ENCODE results near the gene METTL13. TPM values are rescaled to one million over a fixed set of nuclear protein-coding genes. Genes with fewer than 3 reads are reported as not detected.

METTL13 gene
- total RNA-seq, 1 experiment from 2014 or later = 41.9 TPM

DNA sequence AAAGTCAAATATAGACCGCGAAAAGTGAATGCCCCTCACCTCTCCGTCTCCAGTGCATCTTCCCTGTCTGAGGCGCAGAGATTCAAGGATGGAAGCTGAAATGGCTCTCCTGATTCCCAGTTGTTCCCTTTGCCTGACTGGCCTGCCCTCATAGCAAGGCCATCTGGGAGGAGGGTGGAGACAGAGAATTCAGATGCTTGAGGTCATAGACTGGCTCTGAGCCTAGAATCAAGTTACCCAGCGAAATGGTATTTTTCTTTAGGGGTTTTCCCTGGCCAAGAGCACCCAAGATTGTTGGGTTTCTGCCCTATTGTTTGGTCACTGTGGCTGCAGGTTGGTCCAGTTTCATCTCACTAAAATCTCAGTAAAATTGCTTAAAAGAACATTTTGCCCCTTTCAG is 7.2 kb downstream of the METTL13 start:
- Histone ChIP-seq H3K36me3 (ENCODE audit: control insufficient read depth, insufficient read depth, low read length) (peaks cover 29% of the 10 kb centered on the region), H3K4me1 (ENCODE audit: control insufficient read depth, insufficient read depth, low read length) (no peaks in the 10 kb centered on the region), H3K27ac (ENCODE audit: low read length) (no peak overlapping the region), H3K27me3 (ENCODE audit: control insufficient read depth, insufficient read depth, low read length) (no peaks in the 10 kb centered on the region), H3K4me3 (ENCODE audit: low read depth in 2 of 2, low read length in 2 of 2) (no peak overlapping the region), H3K9me3 (ENCODE audit: control insufficient read depth, insufficient read depth, low read depth, low read length) (no peaks in the 10 kb centered on the region)
- BruUV-seq (replicated peaks) = no TSS peak
- ATAC-seq (no peak), DNase-seq (ENCODE audit: low read depth, low spot score) (no peak)
- in situ Hi-C loops (cut with HindIII; ENCODE audit: low pct_unique_long_range_greater_than_20kb, low sequenced_read_pairs) = no loop called here
- intact Hi-C loops (cut with micrococcal nuclease; ENCODE audit: unreplicated experiment) = no loop called here
- ChIA-PET POLR2A (no interaction called here), CTCF (no interaction called here)
- TF ChIP-seq SIN3A (IDR thresholded peaks at IDR 0.05; ENCODE audit: borderline replicate concordance, insufficient read depth, low read depth, low read length) (no peak), TCF7L2 (IDR thresholded peaks at IDR 0.05; ENCODE audit: low read depth, low read length) (no peak), POLR2AphosphoS5 (IDR thresholded peaks at IDR 0.05; ENCODE audit: low read depth, low read length) (no peak)
- TF ChIP-seq, protein P1, sequence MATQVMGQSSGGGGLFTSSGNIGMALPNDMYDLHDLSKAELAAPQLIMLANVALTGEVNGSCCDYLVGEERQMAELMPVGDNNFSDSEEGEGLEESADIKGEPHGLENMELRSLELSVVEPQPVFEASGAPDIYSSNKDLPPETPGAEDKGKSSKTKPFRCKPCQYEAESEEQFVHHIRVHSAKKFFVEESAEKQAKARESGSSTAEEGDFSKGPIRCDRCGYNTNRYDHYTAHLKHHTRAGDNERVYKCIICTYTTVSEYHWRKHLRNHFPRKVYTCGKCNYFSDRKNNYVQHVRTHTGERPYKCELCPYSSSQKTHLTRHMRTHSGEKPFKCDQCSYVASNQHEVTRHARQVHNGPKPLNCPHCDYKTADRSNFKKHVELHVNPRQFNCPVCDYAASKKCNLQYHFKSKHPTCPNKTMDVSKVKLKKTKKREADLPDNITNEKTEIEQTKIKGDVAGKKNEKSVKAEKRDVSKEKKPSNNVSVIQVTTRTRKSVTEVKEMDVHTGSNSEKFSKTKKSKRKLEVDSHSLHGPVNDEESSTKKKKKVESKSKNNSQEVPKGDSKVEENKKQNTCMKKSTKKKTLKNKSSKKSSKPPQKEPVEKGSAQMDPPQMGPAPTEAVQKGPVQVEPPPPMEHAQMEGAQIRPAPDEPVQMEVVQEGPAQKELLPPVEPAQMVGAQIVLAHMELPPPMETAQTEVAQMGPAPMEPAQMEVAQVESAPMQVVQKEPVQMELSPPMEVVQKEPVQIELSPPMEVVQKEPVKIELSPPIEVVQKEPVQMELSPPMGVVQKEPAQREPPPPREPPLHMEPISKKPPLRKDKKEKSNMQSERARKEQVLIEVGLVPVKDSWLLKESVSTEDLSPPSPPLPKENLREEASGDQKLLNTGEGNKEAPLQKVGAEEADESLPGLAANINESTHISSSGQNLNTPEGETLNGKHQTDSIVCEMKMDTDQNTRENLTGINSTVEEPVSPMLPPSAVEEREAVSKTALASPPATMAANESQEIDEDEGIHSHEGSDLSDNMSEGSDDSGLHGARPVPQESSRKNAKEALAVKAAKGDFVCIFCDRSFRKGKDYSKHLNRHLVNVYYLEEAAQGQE (IDR thresholded peaks at IDR 0.05; ENCODE audit: insufficient read depth in 1 of 2, low read depth in 2 of 2, low read length in 1 of 2) = no peak
- TF ChIP-seq, protein P2, sequence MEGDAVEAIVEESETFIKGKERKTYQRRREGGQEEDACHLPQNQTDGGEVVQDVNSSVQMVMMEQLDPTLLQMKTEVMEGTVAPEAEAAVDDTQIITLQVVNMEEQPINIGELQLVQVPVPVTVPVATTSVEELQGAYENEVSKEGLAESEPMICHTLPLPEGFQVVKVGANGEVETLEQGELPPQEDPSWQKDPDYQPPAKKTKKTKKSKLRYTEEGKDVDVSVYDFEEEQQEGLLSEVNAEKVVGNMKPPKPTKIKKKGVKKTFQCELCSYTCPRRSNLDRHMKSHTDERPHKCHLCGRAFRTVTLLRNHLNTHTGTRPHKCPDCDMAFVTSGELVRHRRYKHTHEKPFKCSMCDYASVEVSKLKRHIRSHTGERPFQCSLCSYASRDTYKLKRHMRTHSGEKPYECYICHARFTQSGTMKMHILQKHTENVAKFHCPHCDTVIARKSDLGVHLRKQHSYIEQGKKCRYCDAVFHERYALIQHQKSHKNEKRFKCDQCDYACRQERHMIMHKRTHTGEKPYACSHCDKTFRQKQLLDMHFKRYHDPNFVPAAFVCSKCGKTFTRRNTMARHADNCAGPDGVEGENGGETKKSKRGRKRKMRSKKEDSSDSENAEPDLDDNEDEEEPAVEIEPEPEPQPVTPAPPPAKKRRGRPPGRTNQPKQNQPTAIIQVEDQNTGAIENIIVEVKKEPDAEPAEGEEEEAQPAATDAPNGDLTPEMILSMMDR (IDR thresholded peaks at IDR 0.05) = no peak

DNA sequence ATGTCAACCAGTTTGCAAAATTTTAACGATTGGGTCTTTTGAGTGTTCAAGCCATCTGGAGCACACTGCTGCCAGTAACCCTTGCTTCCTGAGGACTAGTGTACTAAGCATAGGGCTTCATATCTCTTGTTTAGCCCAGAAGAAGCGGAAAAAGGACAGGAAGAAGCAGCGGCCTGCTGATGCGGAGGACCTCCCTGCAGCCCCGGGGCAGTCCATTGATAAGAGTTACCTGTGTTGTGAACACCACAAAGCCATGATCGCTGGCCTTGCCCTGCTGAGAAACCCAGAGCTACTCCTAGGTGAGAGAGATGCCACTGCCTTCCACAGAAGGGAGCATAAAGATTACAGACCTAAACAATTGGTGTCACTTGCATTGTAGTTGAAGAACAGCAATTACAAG is 8.9 kb downstream of the METTL13 start:
- ATAC-seq = no peak
- Histone ChIP-seq H3K27me3 (ENCODE audit: control insufficient read depth, insufficient read depth, low read length) (no peaks in the 10 kb centered on the region), H3K4me1 (ENCODE audit: control insufficient read depth, insufficient read depth, low read length) (no peaks in the 10 kb centered on the region), H3K36me3 (ENCODE audit: control insufficient read depth, insufficient read depth, low read length) (peaks cover 34% of the 10 kb centered on the region), H3K27ac (ENCODE audit: low read length) (no peak overlapping the region), H3K4me3 (ENCODE audit: low read depth in 2 of 2, low read length in 2 of 2) (no peak overlapping the region), H3K9me3 (ENCODE audit: control insufficient read depth, insufficient read depth, low read depth, low read length) (no peaks in the 10 kb centered on the region)
- intact Hi-C loops (cut with micrococcal nuclease; ENCODE audit: unreplicated experiment) = no loop called here
- in situ Hi-C loops (cut with HindIII; ENCODE audit: low pct_unique_long_range_greater_than_20kb, low sequenced_read_pairs) = no loop called here
- TF ChIP-seq, protein P1 (IDR thresholded peaks at IDR 0.05; ENCODE audit: insufficient read depth in 1 of 2, low read depth in 2 of 2, low read length in 1 of 2) = no peak
- no peak for TF ChIP-seq TCF7L2 (IDR thresholded peaks at IDR 0.05; ENCODE audit: low read depth, low read length)
- TF ChIP-seq, protein P2 (IDR thresholded peaks at IDR 0.05) = no peak
- TF ChIP-seq SIN3A (IDR thresholded peaks at IDR 0.05; ENCODE audit: borderline replicate concordance, insufficient read depth, low read depth, low read length) = no peak
- no peak for TF ChIP-seq POLR2AphosphoS5 (IDR thresholded peaks at IDR 0.05; ENCODE audit: low read depth, low read length)
- DNase-seq (ENCODE audit: low read depth, low spot score) = no peak
- ChIA-PET CTCF (no interaction called here), POLR2A (no interaction called here)
- no TSS peak for BruUV-seq (replicated peaks)

Measured in Panc1 (cell line).